HG03103 (cell line): ENCODE results near the gene TOPAZ1.

Experiments
- ATAC-seq: cut with Tn5 transposase; IDR thresholded peaks from one replicate; pipeline ENCODE4 v1.9.1; 2021; ENCODE audit warnings: low read depth; ENCODE audit not compliant: unreplicated experiment

TOPAZ1 gene

GRCh38 chr3:44241706-44242105, at the start of gene TOPAZ1:
Gene TOPAZ1 (plus strand): TSS chr3:44241886. CDS start chr3:44242054, 168 bp downstream.
- no peak for ATAC-seq

GRCh38 chr3:44198284-44199269, 43.1 kb upstream of the TOPAZ1 start:
- peak; percentile 77 for ATAC-seq

GRCh38 chr3:44206261-44206660, 35.4 kb upstream of the TOPAZ1 start:
- no peak for ATAC-seq

- no peak for ATAC-seq
Measured at GRCh38 chr3:44206862-44207652, 34.6 kb upstream of the TOPAZ1 start.

- ATAC-seq, result no peak
Measured at GRCh38 chr3:44208086-44208485, 33.6 kb upstream of the TOPAZ1 start.

- ATAC-seq, result no peak
Measured at GRCh38 chr3:44208568-44208967, 33.1 kb upstream of the TOPAZ1 start.

DNA sequence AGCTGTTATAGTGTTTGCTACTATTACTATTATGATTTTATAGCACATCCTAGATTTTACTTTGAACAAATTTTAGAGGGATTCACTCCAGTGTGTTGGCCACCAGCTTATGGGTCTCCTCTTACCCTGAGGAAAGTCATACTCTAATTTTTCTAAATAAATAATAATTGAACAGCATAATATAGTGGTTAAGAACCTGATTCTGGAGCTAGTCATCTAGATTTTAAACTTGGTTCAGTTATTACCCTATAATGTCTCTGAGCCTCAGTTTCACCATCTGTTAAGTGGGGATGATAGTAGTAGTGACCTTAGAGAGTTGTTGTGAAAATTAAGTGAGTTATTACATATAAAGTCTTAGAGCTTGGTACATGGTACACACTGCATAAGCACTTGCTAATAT, 30.7 kb upstream of the TOPAZ1 start:
- no peak for ATAC-seq

GRCh38 chr3:44222337-44222736, 19.3 kb upstream of the TOPAZ1 start:
- no peak for ATAC-seq

DNA sequence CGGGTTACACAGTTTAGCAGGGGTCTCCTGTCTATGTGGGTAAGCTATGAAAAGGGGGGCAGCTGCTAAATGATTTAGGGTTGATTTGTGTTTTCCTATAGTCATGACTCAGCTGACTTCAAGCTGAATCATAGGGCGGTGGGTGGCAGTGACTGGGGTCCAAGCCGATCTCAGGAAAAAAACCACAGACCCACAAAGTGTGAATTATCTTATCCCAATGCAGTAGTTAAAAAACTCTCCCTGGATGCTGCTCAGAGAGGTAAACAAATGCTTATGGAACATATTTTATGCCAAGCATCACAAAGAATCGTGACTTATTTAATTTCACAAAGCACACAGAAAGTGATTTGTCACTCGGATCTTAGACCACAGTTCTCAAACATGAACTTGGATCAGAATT, 18.4 kb upstream of the TOPAZ1 start:
- no peak for ATAC-seq

DNA sequence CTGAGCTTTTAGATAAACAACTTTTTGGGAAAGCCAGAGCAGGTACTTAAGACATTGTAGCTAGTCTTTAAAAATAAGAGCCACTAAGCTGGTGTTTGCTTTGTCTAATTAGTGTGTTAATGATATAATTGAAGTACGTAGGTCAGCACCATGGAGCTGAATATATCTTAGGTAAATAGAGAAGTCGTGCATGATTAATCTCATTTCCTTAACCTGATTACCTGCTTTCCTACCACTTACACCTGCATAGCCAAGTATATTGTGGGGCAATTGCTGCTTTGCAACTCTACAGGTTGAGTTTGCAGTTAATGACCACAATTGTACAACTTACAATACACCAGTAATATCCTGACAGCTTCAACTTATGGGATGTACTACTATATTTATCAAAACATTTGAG, 17.6 kb upstream of the TOPAZ1 start:
- no peak for ATAC-seq

DNA sequence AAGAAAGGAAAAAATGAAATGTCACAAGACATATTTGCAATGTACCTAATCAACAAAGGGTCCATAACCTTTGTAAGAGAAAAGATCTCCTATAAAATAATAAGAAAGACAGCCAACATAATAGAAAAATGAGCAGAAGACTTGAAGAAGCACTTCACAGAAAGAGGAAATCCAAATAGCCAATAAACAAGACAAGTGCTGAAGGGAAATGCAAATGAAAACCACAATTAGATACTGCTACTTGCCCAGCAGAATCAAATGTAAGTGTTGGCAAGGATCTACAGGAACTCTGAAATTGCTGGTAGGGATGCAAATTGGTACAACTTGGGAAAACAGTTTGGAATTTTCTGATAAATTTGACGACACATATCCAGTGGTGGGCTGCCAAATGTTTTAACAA, 15.1 kb upstream of the TOPAZ1 start:
- no peak for ATAC-seq

DNA sequence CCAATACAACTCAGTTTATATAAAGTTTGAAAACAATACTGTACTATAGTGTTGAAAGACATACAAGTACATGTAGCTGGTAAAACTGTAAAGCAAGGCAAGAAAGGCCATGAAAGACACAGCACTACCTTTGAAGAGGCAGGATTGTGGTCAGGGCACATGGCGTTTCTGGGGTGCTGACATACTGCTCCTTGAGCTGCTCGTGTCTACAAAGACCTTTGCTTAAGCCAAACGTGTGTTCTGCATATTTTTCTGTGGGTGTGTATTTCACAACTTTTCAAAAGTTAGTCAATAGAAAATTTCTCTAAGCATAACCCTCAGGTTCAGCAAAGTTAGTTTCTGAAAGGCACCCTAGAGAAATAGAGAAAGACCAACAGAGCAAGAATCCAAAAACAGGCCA, 14.1 kb upstream of the TOPAZ1 start:
- no peak for ATAC-seq

DNA sequence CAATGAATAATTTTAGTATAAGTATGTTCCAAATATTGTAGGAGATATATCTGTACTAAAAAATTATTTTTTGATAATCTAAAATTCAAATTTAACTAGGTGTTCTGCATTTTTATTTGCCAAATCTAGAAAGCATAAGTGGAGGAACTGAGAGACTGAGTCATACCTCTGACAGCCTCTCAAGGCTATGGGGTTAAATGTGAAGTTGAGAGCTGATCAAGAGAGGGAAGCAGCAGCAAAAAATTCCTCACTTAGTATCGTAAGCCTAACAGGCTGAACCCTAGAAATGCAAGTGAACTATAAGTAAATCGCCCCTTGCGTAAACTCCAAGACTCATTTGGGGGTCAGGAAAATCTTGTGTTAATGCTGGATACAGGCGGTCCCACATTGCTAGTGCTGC, 12.8 kb upstream of the TOPAZ1 start:
- no peak for ATAC-seq

GRCh38 chr3:44232407-44232806, 9.3 kb upstream of the TOPAZ1 start:
- ATAC-seq, result no peak

DNA sequence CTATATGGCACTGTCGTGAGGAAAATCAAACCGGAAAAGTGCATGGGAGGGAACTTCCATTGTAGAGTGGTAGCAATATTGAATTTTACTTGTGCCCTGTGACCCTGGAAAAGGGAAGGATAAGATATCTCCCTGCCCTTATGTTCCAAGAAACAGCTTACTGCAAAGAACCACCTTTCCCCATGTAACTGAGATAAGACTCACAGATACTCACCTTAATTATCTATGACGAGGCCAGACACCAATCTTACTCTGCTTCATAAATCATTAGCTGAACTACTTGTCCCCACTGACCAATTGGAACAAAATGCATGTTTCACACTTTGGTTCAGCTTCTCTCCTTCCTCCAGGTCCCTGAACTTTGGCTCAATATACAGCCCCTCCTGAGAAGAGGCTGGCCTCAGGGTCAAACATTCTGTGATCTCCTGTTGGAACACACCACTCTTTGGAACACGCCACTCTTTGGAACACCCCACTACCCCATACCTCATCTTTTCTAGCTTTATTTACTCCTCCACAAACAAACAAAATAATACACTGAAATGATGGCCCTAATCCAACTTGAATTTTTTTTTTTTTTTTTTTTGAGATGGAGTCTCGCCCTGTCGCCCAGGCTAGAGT, 6.9 kb upstream of the TOPAZ1 start:
- ATAC-seq, result no peak

DNA sequence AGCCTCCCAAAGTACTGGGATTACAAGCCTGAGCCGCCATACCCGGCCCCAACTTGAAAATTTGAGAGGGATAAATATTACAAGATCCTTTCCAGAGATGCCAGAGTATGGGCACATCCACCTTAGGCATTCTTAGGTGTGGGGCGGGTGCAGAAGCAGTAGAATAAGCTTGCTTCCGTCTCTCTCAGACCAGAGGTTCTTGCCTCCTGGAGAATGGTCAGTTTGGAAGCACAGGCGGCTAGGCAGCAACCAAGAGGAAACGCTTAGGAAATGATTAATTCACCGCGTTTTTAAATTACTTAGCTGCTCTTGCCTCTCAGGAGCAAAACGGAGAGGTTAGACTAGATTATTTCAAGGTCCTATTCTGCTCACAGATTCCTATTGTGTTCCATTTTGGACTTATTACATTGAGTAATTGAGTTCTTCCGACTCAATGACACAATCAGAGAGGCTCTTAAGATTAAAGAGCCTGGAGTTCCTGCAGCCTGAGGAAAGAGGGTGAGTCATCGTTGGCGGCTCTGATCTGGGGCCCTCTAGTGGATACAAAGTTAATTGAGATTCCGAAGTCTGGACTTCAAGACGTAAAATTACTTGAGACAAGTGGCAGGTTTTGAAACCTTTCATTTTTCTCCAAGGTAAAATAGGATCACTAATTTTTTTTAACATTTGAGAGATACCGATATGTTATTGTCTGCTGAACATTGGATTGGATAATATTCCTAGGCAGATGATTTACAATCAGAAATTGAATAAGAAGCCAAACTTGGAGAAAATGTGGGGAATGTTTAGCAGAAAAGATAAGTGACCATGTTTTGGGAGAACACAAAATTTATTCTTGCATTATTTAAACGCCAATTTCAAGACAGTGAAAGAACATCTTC, 5.8 kb upstream of the TOPAZ1 start:
- no peak for ATAC-seq

- no peak for ATAC-seq
Measured at GRCh38 chr3:44236485-44236908, 5.2 kb upstream of the TOPAZ1 start.

DNA sequence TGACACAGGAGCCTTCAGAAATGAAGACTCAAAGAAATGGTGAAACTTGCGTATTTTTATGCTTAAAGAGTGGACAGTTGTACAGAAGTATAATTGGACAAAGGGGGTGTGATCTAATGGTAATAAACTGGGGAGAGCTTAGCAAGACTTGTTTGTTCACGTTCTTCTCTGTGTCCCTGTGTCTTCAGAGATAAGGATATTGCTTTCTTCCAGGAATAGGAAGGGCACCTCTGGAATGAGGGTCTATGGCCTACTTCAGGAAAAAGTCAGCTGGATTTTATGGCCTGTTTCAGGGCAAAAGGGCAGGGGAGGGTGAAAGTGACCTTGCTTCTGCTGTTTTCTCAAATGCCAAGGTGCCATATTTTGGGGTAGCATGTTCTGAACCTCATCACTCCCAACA, 4.5 kb upstream of the TOPAZ1 start:
- ATAC-seq, result no peak

- ATAC-seq, result no peak
Measured at GRCh38 chr3:44237665-44238064, 4.0 kb upstream of the TOPAZ1 start.

- no peak for ATAC-seq
Measured at GRCh38 chr3:44238889-44239288, 2.8 kb upstream of the TOPAZ1 start.
